ENCODE results near the gene GTF2F2. TPM values are rescaled to one million over a fixed set of nuclear protein-coding genes. Genes with fewer than 3 reads are reported as not detected.

Gene GTF2F2
- total RNA-seq, 1 experiment from 2014 or later, result 21.7 TPM

GRCh38 chr13:45100573-45101262, 19.6 kb upstream of the GTF2F2 start:
- in situ Hi-C loops (cut with HindIII; ENCODE audit: low pct_unique_long_range_greater_than_20kb, low sequenced_read_pairs), result no loop called here
- TF ChIP-seq SIN3A (IDR thresholded peaks at IDR 0.05; ENCODE audit: borderline replicate concordance, insufficient read depth, low read depth, low read length), result no peak
- TF ChIP-seq POLR2AphosphoS5 (IDR thresholded peaks at IDR 0.05; ENCODE audit: low read depth, low read length), result no peak
- no peak for TF ChIP-seq TCF7L2 (IDR thresholded peaks at IDR 0.05; ENCODE audit: low read depth, low read length)
- TF ChIP-seq, protein P1, sequence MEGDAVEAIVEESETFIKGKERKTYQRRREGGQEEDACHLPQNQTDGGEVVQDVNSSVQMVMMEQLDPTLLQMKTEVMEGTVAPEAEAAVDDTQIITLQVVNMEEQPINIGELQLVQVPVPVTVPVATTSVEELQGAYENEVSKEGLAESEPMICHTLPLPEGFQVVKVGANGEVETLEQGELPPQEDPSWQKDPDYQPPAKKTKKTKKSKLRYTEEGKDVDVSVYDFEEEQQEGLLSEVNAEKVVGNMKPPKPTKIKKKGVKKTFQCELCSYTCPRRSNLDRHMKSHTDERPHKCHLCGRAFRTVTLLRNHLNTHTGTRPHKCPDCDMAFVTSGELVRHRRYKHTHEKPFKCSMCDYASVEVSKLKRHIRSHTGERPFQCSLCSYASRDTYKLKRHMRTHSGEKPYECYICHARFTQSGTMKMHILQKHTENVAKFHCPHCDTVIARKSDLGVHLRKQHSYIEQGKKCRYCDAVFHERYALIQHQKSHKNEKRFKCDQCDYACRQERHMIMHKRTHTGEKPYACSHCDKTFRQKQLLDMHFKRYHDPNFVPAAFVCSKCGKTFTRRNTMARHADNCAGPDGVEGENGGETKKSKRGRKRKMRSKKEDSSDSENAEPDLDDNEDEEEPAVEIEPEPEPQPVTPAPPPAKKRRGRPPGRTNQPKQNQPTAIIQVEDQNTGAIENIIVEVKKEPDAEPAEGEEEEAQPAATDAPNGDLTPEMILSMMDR (IDR thresholded peaks at IDR 0.05), result no peak
- TF ChIP-seq REST (IDR thresholded peaks at IDR 0.05; ENCODE audit: insufficient read depth in 1 of 2, low read depth in 2 of 2, low read length in 1 of 2), result no peak
- H3K27ac ChIP-seq (ENCODE audit: low read length), result no peak overlapping the region
- no peaks in the 10 kb centered on the region for H3K4me1 ChIP-seq (ENCODE audit: control insufficient read depth, insufficient read depth, low read length)
- BruUV-seq (replicated peaks), result no TSS peak
- no peak overlapping the region for H3K4me3 ChIP-seq (ENCODE audit: low read depth in 2 of 2, low read length in 2 of 2)
- H3K27me3 ChIP-seq (ENCODE audit: control insufficient read depth, insufficient read depth, low read length), result no peaks in the 10 kb centered on the region
- ATAC-seq, result no peak
- intact Hi-C loops (cut with micrococcal nuclease; ENCODE audit: unreplicated experiment), result no loop called here
- ChIA-PET POLR2A (no interaction called here), CTCF (no interaction called here)
- no peaks in the 10 kb centered on the region for H3K9me3 ChIP-seq (ENCODE audit: control insufficient read depth, insufficient read depth, low read depth, low read length)
- H3K36me3 ChIP-seq (ENCODE audit: control insufficient read depth, insufficient read depth, low read length), result no peaks in the 10 kb centered on the region
- no peak for DNase-seq (ENCODE audit: low read depth, low spot score)

- ChIA-PET POLR2A (no interaction called here), CTCF (no interaction called here)
- H3K9me3 ChIP-seq (ENCODE audit: control insufficient read depth, insufficient read depth, low read depth, low read length), result no peaks in the 10 kb centered on the region
- ATAC-seq, result no peak
- H3K27ac ChIP-seq (ENCODE audit: low read length), result no peak overlapping the region
- in situ Hi-C loops (cut with HindIII; ENCODE audit: low pct_unique_long_range_greater_than_20kb, low sequenced_read_pairs), result no loop called here
- BruUV-seq (replicated peaks), result no TSS peak
- H3K36me3 ChIP-seq (ENCODE audit: control insufficient read depth, insufficient read depth, low read length), result no peaks in the 10 kb centered on the region
- H3K27me3 ChIP-seq (ENCODE audit: control insufficient read depth, insufficient read depth, low read length), result no peaks in the 10 kb centered on the region
- TF ChIP-seq TCF7L2 (IDR thresholded peaks at IDR 0.05; ENCODE audit: low read depth, low read length), result no peak
- TF ChIP-seq, protein P1 (IDR thresholded peaks at IDR 0.05), result no peak
- no peak for TF ChIP-seq REST (IDR thresholded peaks at IDR 0.05; ENCODE audit: insufficient read depth in 1 of 2, low read depth in 2 of 2, low read length in 1 of 2)
- TF ChIP-seq SIN3A (IDR thresholded peaks at IDR 0.05; ENCODE audit: borderline replicate concordance, insufficient read depth, low read depth, low read length), result no peak
- TF ChIP-seq POLR2AphosphoS5 (IDR thresholded peaks at IDR 0.05; ENCODE audit: low read depth, low read length), result no peak
- intact Hi-C loops (cut with micrococcal nuclease; ENCODE audit: unreplicated experiment), result no loop called here
- DNase-seq (ENCODE audit: low read depth, low spot score), result no peak
- H3K4me3 ChIP-seq (ENCODE audit: low read depth in 2 of 2, low read length in 2 of 2), result no peak overlapping the region
- no peaks in the 10 kb centered on the region for H3K4me1 ChIP-seq (ENCODE audit: control insufficient read depth, insufficient read depth, low read length)
Measured at GRCh38 chr13:45101327-45102018, 18.8 kb upstream of the GTF2F2 start.

Measured in Panc1 (cell line).